Measurements from ENCODE around the gene RNASEH2B.

DNA sequence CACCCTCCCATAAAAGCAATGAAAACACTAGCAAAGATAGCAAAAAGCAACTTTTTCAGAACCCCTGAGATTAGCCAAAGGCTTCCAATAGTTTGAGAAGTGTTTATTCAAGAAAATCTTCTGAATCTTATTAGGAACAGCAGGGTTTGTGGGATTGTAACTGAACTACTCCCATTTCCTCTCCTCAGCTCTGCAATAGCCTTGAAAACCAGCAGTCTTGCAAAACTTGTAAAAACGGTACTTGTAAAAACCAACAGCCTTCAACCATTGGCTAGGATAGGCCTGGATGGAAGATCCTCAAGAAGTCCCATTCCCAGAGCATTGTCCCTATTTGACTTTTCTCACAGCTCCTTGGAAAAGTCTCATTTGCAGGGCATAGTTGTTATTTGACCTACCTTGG, 12.1 kb downstream of the RNASEH2B start:
- TF ChIP-seq, protein P1, sequence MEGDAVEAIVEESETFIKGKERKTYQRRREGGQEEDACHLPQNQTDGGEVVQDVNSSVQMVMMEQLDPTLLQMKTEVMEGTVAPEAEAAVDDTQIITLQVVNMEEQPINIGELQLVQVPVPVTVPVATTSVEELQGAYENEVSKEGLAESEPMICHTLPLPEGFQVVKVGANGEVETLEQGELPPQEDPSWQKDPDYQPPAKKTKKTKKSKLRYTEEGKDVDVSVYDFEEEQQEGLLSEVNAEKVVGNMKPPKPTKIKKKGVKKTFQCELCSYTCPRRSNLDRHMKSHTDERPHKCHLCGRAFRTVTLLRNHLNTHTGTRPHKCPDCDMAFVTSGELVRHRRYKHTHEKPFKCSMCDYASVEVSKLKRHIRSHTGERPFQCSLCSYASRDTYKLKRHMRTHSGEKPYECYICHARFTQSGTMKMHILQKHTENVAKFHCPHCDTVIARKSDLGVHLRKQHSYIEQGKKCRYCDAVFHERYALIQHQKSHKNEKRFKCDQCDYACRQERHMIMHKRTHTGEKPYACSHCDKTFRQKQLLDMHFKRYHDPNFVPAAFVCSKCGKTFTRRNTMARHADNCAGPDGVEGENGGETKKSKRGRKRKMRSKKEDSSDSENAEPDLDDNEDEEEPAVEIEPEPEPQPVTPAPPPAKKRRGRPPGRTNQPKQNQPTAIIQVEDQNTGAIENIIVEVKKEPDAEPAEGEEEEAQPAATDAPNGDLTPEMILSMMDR (IDR thresholded peaks at IDR 0.05): no peak
- no peak for TF ChIP-seq EP300 (IDR thresholded peaks at IDR 0.05; ENCODE audit: low read depth)
- TF ChIP-seq POLR2AphosphoS5 (IDR thresholded peaks at IDR 0.05): no peak
